Measurements from ENCODE around the gene TUBGCP6. TPM values are rescaled to one million over a fixed set of nuclear protein-coding genes. Genes with fewer than 3 reads are reported as not detected.

TUBGCP6 gene
- polyA plus RNA-seq, 3 donors: 3.7 to 72.8 (median 4.3) TPM

DNA sequence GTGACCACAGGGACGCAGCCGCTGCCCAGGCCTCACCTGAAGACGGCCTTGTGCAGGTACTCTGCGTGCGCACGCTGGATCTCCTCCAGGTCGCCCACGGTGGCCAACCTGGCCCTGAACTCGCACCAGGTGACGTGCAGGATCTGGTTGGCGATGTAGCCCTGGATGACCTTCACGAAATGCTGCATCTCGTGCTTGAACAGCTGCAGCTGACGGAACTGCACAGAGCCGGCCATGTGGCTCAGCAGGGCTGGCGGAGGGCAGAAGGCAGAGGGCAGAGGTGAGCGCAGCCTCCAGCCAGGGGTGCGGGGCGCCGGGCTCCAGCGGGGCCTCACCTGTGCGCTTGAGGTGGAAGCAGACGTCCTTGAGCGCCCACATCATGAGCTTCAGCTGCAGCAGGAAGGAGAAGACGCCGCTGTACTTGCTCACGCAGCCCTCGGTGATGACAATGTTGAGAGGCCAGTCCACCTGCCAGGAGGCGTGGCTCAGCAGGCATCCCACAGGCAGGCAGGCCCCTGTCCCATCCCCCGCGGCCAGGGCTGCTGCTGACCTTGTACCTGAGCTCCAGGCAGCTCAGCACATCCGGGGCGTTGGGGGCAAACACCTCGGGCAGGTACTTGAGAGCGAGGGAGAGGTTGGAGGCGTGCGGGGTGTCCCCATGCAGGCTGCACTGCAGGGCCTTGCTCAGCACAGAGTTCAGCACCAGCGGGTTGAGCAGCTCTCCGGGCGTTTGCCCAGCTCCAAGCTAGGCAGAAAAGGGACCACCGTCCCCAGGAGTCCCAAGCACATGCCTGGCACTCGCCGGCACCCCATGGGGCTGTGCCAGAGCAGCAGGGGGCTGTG, 26.4 kb downstream of the TUBGCP6 start:
- H3K27ac ChIP-seq (ENCODE audit: low read depth in 1 of 2, low read length in 2 of 2): no peak overlapping the region
- H3K4me1 Mint-ChIP-seq: peaks cover 6% of the 10 kb centered on the region
- H4K20me1 ChIP-seq (ENCODE audit: insufficient read depth, low read length): peaks cover 73% of the 10 kb centered on the region
- peaks cover 85 to 90% of the 10 kb centered on the region in 2 donors for H3K36me3 ChIP-seq (replicated peaks in 1 of 2; ENCODE audit: control insufficient read depth in 1 of 2, insufficient read depth in 2 of 2, low read length in 2 of 2)
- H3K9me3 Mint-ChIP-seq: no peaks in the 10 kb centered on the region
- H3K27me3 Mint-ChIP-seq (ENCODE audit: low read depth in 3 of 3): no peaks in the 10 kb centered on the region
- no peak overlapping the region for H3K4me2 ChIP-seq (replicated peaks; ENCODE audit: extremely low read depth, low read length, poor library complexity, severe bottlenecking)
- H3K4me1 ChIP-seq (ENCODE audit: control insufficient read depth in 1 of 2, insufficient read depth in 2 of 2, low read length in 2 of 2): peaks cover 0 to 9% of the 10 kb centered on the region in 2 donors
- no peaks in the 10 kb centered on the region for H3K9me3 ChIP-seq (replicated peaks in 1 of 2; ENCODE audit: control insufficient read depth in 1 of 2, insufficient read depth in 1 of 2, low read length in 2 of 2)
- TF ChIP-seq, protein P1, sequence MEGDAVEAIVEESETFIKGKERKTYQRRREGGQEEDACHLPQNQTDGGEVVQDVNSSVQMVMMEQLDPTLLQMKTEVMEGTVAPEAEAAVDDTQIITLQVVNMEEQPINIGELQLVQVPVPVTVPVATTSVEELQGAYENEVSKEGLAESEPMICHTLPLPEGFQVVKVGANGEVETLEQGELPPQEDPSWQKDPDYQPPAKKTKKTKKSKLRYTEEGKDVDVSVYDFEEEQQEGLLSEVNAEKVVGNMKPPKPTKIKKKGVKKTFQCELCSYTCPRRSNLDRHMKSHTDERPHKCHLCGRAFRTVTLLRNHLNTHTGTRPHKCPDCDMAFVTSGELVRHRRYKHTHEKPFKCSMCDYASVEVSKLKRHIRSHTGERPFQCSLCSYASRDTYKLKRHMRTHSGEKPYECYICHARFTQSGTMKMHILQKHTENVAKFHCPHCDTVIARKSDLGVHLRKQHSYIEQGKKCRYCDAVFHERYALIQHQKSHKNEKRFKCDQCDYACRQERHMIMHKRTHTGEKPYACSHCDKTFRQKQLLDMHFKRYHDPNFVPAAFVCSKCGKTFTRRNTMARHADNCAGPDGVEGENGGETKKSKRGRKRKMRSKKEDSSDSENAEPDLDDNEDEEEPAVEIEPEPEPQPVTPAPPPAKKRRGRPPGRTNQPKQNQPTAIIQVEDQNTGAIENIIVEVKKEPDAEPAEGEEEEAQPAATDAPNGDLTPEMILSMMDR (IDR thresholded peaks at IDR 0.05): no peak
- intact Hi-C loops (cut with micrococcal nuclease): no loop called here
- H3K9ac ChIP-seq (ENCODE audit: insufficient read depth, low read length, poor library complexity, severe bottlenecking): no peak overlapping the region
- H2AFZ ChIP-seq (ENCODE audit: insufficient read depth, low read depth, low read length, poor library complexity, severe bottlenecking): no peak overlapping the region
- peak overlapping the region in 2 of 7 donors; percentile 40 to 45 for H3K27ac Mint-ChIP-seq
- H3K36me3 Mint-ChIP-seq: peaks cover 64 to 94% of the 10 kb centered on the region in 2 donors
- WGBS (ENCODE audit: insufficient coverage): 94% methylated on average over 42 of the region's 43 CpGs
- no peaks in the 10 kb centered on the region for H3K27me3 ChIP-seq (ENCODE audit: control insufficient read depth in 2 of 2, insufficient read depth in 2 of 2, low read length in 2 of 2)
- no peak overlapping the region for H3K4me3 ChIP-seq (replicated peaks in 1 of 3; ENCODE audit: low read depth in 2 of 3, low read length in 3 of 3)
- peaks cover 23% of the 10 kb centered on the region for H3K79me2 ChIP-seq (ENCODE audit: insufficient read depth, low read length)
- H3K4me3 Mint-ChIP-seq: no peak overlapping the region
- no peak for DNase-seq

GRCh38 chr22:50217543-50218152, 27.2 kb downstream of the TUBGCP6 start:
- H3K36me3 Mint-ChIP-seq: peaks cover 66 to 94% of the 10 kb centered on the region in 2 donors
- H3K4me3 Mint-ChIP-seq: no peak overlapping the region
- no peaks in the 10 kb centered on the region for H3K9me3 Mint-ChIP-seq
- Histone ChIP-seq H2AFZ (ENCODE audit: insufficient read depth, low read depth, low read length, poor library complexity, severe bottlenecking) (no peak overlapping the region), H3K9ac (ENCODE audit: insufficient read depth, low read length, poor library complexity, severe bottlenecking) (no peak overlapping the region), H3K27ac (ENCODE audit: low read depth in 1 of 2, low read length in 2 of 2) (no peak overlapping the region), H3K4me1 (ENCODE audit: control insufficient read depth in 1 of 2, insufficient read depth in 2 of 2, low read length in 2 of 2) (peaks cover 0 to 9% of the 10 kb centered on the region in 2 donors), H3K4me2 (replicated peaks; ENCODE audit: extremely low read depth, low read length, poor library complexity, severe bottlenecking) (no peak overlapping the region), H3K4me3 (replicated peaks in 1 of 3; ENCODE audit: low read depth in 2 of 3, low read length in 3 of 3) (no peak overlapping the region), H3K27me3 (ENCODE audit: control insufficient read depth in 2 of 2, insufficient read depth in 2 of 2, low read length in 2 of 2) (no peaks in the 10 kb centered on the region), H3K79me2 (ENCODE audit: insufficient read depth, low read length) (peaks cover 31% of the 10 kb centered on the region), H3K36me3 (replicated peaks in 1 of 2; ENCODE audit: control insufficient read depth in 1 of 2, insufficient read depth in 2 of 2, low read length in 2 of 2) (peaks cover 86 to 90% of the 10 kb centered on the region in 2 donors), H3K9me3 (replicated peaks in 1 of 2; ENCODE audit: control insufficient read depth in 1 of 2, insufficient read depth in 1 of 2, low read length in 2 of 2) (no peaks in the 10 kb centered on the region), H4K20me1 (ENCODE audit: insufficient read depth, low read length) (peaks cover 81% of the 10 kb centered on the region)
- H3K27ac Mint-ChIP-seq: no peak overlapping the region
- no peaks in the 10 kb centered on the region for H3K27me3 Mint-ChIP-seq (ENCODE audit: low read depth in 3 of 3)
- 91% methylated on average over 18 of the region's 21 CpGs for WGBS (ENCODE audit: insufficient coverage)
- H3K4me1 Mint-ChIP-seq: peaks cover 6% of the 10 kb centered on the region
- no peak for DNase-seq
- intact Hi-C loops (cut with micrococcal nuclease): no loop called here
- TF ChIP-seq, protein P1 (IDR thresholded peaks at IDR 0.05): no peak

All from CD14-positive monocyte (primary cell).